ENCODE data around the gene LMAN2L. TPM values are rescaled to one million over a fixed set of nuclear protein-coding genes. Genes with fewer than 3 reads are reported as not detected.

LMAN2L gene
- polyA plus RNA-seq, 1 experiment = 35.1 TPM

DNA sequence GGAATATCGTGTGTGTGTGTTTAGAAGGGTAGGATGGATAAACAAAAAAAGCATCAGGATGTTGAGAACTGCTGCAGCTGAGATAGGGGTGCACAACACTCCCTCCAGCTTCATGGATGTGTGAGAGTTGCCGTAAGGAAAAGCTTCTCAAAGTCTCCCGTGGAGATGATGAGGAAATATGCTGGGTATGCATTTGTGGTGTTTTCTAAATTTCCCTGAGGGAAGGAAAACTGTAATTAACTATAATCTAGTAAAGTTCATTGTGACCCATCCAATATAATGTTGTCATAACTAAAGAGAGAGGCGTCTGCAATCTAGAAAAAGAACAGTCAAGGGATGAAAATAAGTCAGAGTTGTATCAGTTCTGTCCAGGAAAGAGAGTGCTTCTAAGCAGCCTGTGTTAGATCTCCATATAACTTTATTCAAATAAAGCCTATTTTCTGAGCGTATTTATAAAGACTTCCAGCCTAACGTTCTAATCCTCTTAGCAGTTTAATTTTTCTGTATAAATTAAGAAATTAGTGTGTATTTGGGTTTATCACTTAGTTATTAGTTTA, 7.3 kb upstream of the LMAN2L start:
- CTCF ChIA-PET = no interaction called here

DNA sequence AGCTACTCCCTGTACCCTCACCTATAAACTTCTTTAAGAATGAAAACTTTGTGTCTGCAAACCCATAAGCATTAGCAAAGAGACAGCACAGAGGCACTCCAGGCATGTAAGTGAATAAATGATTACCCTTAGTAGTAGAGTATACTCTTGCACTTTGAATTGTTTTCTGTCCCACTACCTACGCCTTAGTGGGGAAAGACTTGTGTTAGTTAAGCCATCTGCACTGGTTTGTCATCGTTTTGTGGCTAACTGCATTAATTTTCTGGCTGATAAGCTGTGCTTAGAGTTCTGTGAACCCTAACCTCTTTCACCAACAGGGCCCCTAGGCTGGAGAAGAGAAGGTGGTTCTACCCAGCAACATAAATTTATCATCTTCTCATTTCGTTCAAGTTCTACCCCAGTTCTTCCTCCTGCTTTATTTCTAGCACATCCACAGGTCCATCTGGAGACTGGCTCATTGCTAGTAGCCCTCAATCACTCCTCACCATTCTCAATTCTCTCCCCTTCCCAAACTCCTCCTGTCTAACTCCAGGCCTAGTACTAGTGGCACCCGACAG, 710 bp downstream of the LMAN2L start:
- ChIA-PET CTCF (interaction anchor here (0.6 to 1.3 kb wide), 2 partner anchors 22 to 220 kb away, joined by 3 read pairs; no protein-coding TSS in a partner anchor), POLR2A (no interaction called here)
- H3K9me3 ChIP-seq (ENCODE audit: control insufficient read depth, insufficient read depth, low read length) = no peaks in the 10 kb centered on the region
- DNase-seq (ENCODE audit: low read depth, low spot score) = no peak
- no peak for TF ChIP-seq CTCF (IDR thresholded peaks at IDR 0.05; ENCODE audit: low read depth, low read length)
- peak overlapping the region; percentile 90 for H3K4me3 ChIP-seq (ENCODE audit: low read depth, low read length)
- no peaks in the 10 kb centered on the region for H3K27me3 ChIP-seq (ENCODE audit: control insufficient read depth, insufficient read depth, low read length)
- H3K27ac ChIP-seq (ENCODE audit: low read depth, low read length) = no peak overlapping the region

More for the DNA sequence above, 7.3 kb upstream of the LMAN2L start:
- Histone ChIP-seq H3K27me3 (ENCODE audit: control insufficient read depth, insufficient read depth, low read length) (peaks cover 6% of the 10 kb centered on the region), H3K27ac (ENCODE audit: low read depth, low read length) (no peak overlapping the region), H3K4me3 (ENCODE audit: low read depth, low read length) (no peak overlapping the region), H3K9me3 (ENCODE audit: control insufficient read depth, insufficient read depth, low read length) (no peaks in the 10 kb centered on the region)
- POLR2A ChIA-PET = interaction anchor here (0.6 kb wide), 1 partner anchor 136 kb away, joined by 4 read pairs; no protein-coding TSS in a partner anchor
- TF ChIP-seq CTCF (IDR thresholded peaks at IDR 0.05; ENCODE audit: low read depth, low read length) = no peak
- no peak for DNase-seq (ENCODE audit: low read depth, low spot score)

- no peaks in the 10 kb centered on the region for H3K27me3 ChIP-seq (ENCODE audit: control insufficient read depth, insufficient read depth, low read length)
- no peak overlapping the region for H3K27ac ChIP-seq (ENCODE audit: low read depth, low read length)
- no peaks in the 10 kb centered on the region for H3K9me3 ChIP-seq (ENCODE audit: control insufficient read depth, insufficient read depth, low read length)
- no peak for DNase-seq (ENCODE audit: low read depth, low spot score)
- TF ChIP-seq CTCF (IDR thresholded peaks at IDR 0.05; ENCODE audit: low read depth, low read length) = no peak
- no peak overlapping the region for H3K4me3 ChIP-seq (ENCODE audit: low read depth, low read length)
- POLR2A ChIA-PET = no interaction called here
- CTCF ChIA-PET = no interaction called here
Observed at GRCh38 chr2:96737831-96738230, 2.0 kb downstream of the LMAN2L start.

DNA sequence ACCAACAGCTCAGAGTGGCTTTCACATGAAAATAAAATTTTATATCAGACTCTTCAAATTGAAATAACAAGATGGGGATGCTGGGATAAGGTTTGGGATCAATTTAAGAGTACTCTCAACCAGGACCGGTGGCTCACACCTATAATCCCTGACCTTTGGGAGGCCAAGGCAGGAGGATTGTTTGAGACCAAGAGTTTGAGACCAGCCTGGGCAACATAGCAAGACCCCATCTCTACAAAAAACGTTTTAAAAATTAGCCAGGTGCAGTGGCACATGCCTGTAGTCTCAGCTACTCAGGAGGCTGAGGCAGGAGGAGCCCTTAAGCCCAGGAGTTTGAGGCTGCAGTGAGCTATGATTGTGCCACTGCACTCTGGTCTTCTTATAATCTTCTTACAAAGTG, 2.6 kb downstream of the LMAN2L start:
- ChIA-PET POLR2A (no interaction called here), CTCF (no interaction called here)
- TF ChIP-seq CTCF (IDR thresholded peaks at IDR 0.05; ENCODE audit: low read depth, low read length) = no peak

DNA sequence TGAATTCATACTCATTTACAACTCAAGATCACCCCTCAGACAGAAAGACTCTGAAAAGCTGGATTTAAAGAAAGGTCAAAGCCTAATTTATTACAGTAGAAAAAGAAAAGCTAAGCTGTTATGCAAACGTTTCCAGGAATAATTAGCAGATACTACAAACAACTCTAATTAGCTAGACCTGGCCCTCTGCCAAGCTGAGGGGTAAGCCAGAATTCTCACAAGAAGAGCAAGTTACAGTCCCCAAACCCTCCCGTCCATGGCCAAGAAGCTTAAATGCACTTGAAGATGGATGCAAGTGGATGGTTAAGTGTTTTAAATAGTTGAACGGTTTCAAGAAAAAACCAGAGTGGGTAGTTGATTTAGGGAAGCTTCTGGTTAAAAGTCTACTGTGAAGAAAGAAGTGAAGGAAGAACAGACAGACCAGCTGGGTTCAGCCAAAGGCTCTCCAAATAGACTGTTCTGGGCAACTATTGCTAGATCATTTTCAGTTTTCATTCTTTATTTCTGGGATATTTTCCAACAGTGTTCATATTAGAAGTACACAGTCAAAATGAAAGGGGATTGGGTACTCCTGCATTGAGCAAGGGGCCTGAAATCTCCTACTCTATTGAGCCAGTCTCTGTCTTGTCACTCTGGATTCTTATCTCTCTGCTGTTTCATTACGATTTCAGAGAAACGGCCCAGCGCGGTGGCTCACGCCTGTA, 4.8 kb downstream of the LMAN2L start:
- Histone ChIP-seq H3K4me3 (ENCODE audit: low read depth, low read length) (no peak overlapping the region), H3K9me3 (ENCODE audit: control insufficient read depth, insufficient read depth, low read length) (no peaks in the 10 kb centered on the region), H3K27me3 (ENCODE audit: control insufficient read depth, insufficient read depth, low read length) (no peaks in the 10 kb centered on the region), H3K27ac (ENCODE audit: low read depth, low read length) (no peak overlapping the region)
- ChIA-PET POLR2A (no interaction called here), CTCF (interaction anchor here (1.2 kb wide), 1 partner anchor 181 kb away, joined by 3 read pairs; no protein-coding TSS in a partner anchor)
- no peak for TF ChIP-seq CTCF (IDR thresholded peaks at IDR 0.05; ENCODE audit: low read depth, low read length)
- no peak for DNase-seq (ENCODE audit: low read depth, low spot score)

More for the DNA sequence above, 2.6 kb downstream of the LMAN2L start:
- H3K27ac ChIP-seq (ENCODE audit: low read depth, low read length) = no peak overlapping the region
- DNase-seq (ENCODE audit: low read depth, low spot score) = no peak
- no peak overlapping the region for H3K4me3 ChIP-seq (ENCODE audit: low read depth, low read length)
- no peaks in the 10 kb centered on the region for H3K27me3 ChIP-seq (ENCODE audit: control insufficient read depth, insufficient read depth, low read length)
- no peaks in the 10 kb centered on the region for H3K9me3 ChIP-seq (ENCODE audit: control insufficient read depth, insufficient read depth, low read length)
